GM19438 (cell line): ENCODE results near the gene STMN3.
"Not testable (repeated sequence)": the region's sequence is repeated elsewhere in the genome, so short reads cannot be mapped to it uniquely, and the experiment has no call there.

ENCODE experiments used
- ATAC-seq: cut with Tn5 transposase; IDR thresholded peaks from one replicate; pipeline ENCODE4 v1.9.1; 2021; ENCODE audit warnings: low read depth; ENCODE audit not compliant: unreplicated experiment

The STMN3 gene

DNA sequence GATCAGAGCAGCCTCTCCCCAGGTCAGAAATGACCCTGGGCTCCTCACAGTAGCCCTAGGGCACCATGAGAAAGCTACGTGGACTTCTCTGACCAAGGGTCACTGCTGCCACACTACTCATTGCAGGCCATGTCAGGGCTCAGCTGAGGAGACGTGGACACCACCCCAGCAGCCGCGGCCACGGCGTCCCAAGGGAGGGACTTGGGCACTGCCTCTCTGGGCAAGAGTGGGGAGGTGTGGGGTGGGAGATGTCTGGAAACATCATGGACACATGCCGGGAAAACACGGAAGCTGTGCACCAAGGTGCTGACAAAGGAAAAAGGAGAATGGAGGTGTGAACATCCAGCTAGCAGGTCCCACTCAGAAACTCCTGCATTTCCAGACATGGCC is 35.4 kb downstream of the STMN3 start:
- no peak for ATAC-seq

DNA sequence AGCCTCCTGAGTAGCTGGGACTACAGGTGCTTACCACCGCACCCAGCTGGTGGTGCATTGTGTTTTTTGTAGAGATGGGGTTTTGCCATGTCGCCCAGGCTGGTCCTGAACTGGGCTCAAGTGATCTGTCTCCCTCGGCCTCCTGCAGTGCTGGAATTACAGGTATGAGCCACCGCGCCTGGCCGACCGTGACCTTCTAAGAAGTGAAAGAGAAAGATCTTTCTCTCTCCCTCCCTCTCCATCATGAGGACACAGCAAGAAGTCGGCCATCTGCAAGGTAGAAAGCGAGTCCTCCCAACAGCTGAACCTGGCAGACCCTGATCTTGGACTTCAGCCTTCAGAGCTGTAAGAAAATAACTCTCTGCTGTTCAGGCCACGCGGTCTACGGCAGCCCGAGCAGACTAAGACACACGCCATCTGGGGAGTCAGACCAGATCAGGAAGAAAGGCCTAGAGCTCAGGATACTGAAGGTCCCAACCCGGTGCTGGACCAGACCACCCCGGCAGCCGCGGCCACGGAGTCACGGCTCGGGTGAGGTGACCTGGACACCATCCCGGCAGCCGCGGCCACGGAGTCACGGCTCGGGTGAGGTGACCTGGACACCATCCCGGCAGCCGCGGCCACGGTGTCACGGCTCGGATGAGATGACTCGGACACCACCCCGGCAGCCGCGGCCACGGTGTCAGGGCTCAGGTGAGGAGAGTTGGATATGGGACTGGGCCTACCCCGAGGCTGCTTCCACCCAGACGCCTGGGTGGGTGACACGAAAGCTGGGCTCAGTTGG is 35.9 kb downstream of the STMN3 start:
- ATAC-seq, result no peak

GRCh38 chr20:63613863-63614594 is 39.2 kb downstream of the STMN3 start:
- ATAC-seq, result not testable (repeated sequence)

GRCh38 chr20:63612276-63612931 is 40.8 kb downstream of the STMN3 start:
- no peak for ATAC-seq

DNA sequence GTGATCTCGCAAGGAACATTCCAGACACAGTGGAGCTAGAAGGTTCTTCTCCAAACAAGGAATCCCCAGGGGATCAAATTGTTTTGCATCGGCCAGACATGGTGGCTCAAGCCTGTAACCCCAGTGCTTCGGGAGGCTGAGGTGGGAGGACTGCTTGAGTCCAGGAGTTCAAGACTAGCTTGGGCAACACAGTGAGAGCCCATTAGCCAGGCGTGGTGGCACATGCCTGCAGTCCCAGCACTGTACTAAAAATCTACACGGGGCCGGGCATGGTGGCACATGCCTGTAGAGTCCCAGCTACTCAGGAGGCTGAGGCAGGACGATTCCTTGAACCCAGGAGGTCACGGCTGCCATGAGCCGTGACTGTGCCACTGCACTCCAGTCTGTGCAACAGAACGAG is 41.6 kb downstream of the STMN3 start:
- ATAC-seq, result no peak

DNA sequence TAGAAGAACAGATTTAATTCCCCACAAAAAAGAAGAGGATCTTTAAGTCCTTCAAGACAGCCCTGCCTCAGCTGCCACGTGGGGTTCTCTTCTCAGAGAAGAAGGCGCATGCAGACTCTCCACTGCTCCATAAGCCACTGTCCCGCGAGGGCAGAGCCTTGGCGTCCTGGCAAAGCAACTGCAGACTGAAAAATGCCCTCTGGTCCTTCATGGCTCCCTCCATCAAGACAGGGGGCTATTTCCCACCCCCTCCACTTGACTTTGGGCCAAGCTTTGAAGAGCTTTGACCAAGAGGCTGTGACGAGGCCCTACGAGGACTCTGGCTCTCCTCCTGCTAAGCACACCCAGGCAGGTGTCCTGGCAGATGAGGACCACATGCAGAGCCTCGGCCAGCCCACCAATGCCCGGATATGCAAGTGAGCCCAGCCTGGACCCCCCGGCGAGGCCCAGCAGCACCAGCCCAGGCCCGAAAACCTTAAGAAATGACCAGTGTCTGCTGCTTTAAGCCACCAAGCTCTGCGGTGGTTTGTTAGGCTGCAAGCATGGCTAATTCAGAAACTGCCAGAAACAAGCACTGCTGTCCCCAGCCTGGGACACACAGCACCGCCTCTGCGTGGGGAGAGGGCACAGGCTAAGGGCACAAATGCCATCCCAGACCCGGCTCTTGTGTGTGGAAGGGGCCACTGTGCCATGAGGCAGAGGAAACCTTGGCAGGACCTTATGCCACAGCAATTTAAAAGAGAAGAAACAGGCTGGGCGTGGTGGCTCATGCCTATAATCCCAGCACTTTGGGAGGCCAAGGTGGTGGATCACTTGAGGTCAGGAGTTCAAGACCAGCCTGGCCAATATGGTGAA is 42.4 kb downstream of the STMN3 start:
- no peak for ATAC-seq

GRCh38 chr20:63606686-63607085 is 46.5 kb downstream of the STMN3 start:
- no peak for ATAC-seq

DNA sequence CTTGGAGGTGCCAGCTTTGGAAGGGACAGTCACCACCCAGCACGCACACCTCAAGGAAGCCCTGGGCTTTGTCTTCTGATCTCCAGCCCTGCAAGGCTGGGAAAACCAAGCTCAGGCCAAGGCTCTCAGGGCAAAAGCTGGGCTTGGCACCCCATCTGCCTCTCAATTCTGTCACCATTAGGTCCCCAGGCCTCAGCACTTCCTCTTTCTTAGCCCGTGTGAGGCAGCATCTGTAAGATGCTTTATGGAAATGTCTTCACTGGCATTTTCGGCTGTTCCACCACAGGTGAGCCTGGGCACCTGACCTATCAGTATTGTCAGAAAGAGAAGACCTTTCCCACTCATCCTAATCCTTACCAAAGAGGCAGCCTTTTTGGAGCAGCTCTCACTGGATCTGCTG is 50.9 kb downstream of the STMN3 start:
- ATAC-seq, result no peak

DNA sequence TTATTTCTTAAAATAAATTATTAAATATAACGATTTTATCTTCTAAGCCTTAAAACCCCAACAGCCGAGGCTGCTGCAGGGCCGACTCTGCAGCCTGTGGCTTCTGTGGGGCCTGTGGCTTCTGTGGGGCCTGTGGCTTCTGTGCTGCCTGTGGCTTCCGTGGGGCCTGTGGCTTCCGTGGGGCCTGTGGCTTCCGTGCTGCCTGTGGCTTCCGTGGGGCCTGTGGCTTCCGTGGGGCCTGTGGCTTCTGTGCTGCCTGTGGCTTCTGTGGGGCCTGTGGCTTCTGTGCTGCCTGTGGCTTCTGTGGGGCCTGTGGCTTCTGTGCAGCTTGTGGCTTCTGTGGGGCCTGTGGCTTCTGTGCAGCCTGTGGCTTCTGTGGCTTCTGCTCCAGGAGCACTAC is 51.5 kb downstream of the STMN3 start:
- not testable (repeated sequence) for ATAC-seq

DNA sequence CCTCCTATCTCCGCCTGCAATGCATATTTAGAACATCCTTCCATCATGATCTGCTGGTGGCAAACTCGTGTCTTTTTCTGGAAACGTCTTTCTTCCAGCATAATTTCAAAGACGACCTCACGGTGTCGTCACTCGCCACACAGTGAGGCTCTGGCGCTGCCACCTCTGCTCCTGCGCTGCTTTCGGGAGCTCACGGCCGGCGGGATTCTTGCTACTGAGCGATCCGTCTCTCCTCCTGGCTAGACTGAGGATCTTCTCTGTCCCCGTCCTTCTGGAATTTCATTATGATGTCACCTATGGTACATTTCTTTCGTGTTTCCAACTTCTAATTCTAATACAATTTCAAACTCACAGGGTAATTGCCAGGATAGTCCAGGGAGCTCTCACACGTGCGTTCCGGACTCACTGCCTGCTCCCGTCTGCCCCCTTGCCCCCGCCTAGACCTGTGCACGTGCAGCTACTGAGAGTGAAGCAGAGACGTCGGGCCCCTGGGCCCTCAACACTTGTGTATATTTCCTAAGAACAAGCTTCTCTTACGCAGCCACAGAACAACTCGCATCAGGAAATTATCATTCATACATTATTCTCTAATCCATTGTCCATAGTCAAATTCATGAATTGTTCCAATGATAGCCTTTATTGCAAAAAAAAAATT is 53.7 kb downstream of the STMN3 start:
- no peak for ATAC-seq

DNA sequence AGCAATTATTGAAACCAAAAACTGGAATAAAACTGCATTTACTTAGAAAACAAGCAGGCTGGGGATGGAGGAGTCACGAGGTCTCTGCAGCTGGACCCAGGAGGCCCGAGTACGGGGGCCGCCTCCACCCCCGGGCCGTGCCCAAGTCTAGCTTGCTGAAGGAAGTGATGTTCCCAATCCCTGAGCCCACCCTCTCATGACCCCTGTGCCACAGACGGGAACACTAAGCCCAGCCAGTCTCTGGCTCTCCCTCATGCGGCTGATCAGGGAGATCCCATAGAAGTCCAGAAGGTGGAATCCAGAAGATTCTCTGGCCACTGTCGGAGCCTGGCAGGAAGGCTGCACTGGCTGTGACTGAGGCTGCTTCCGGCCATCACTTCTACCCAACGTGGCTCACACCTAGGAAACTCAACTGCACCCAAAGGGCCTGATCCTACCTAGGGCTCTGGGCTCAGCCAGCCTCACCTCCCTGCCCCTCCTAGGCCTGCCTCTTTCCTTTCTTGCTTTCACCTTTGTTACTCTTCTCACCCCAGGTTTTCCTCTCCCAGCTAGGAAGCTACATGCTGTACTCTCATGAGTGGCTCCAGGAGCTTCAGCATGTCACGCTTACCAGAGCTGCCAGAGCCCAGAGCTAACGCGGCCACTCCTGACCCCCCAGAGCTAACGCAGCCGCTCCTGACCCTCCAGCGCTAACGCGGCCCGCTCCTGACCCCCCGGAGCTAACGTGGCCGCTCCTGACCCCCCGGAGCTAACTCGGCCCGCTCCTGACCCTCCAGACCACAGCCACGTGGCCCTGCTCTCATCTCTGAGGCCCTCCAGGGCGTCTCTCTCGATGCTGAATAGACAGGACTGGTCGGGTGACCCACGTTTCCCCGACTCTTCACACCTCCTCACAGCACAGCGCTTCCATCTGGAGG is 54.5 kb downstream of the STMN3 start:
- no peak for ATAC-seq

- no peak for ATAC-seq
These were observed 55.4 kb downstream of the STMN3 start for GRCh38 chr20:63597651-63598478.

DNA sequence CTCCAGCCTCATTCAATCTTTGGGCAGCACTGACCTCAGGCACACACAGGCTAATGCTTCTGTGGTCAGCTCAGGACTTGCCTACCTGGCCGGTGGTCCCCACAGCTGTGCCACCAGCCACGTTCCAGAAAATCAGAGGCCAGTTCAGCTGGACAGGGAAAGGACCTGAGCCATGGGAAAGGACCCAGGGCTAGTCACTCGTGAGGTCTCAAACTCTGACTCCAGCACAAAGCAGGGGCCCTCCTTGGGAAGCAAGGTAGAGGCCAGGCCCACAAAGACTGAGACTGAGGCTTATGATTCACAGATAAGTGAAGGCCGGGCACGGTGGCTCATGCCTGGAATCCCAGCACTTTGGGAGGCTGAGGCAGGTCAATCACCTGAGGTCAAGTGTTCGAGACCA is 56.8 kb downstream of the STMN3 start:
- ATAC-seq, result no peak

- no peak for ATAC-seq
These were observed 57.7 kb downstream of the STMN3 start for GRCh38 chr20:63595416-63596127.

- no peak for ATAC-seq
These were observed 59.1 kb downstream of the STMN3 start for GRCh38 chr20:63594043-63594561.

GRCh38 chr20:63592661-63593060 is 60.6 kb downstream of the STMN3 start:
- ATAC-seq, result no peak

DNA sequence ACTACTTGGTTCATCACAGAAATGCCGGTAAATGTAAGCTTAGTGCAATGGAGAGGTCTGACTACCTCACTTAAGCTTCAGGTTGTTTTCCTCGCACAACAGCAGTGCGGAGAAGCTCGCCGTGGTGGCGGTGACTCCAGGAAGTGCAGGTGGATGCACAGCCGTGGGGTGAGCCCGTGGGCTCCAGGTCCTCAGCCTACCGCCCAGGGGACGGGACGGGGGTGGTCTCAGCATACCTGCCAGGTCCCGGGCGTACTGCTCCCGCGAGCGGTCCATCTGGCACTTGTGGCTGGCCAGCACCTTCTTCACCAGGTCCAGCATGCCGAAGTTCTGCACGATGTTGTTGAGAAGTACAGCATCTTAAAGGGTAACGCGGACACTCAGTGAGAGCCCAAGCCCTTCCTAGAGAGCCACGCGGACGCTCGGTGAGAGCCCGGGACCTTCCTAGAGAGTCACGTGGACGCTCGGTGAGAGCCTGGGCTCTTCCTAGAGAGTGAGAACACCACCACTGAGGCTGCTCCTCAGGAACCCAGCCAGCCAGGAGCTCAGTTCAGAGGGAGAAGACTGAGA is 61.4 kb downstream of the STMN3 start:
- ATAC-seq, result no peak
